Right lobe of liver (tissue), 6 donors: ENCODE measurements around the gene MARCHF6. TPM values are rescaled to one million over a fixed set of nuclear protein-coding genes. Genes with fewer than 3 reads are reported as not detected.
"Not testable (repeated sequence)": the region's sequence is repeated elsewhere in the genome, so short reads cannot be mapped to it uniquely, and the experiment has no call there.

Source experiments
- ATAC-seq, 4 donors: fragments of 200-7000 bp; cut with Tn5 transposase; one replicate each; pipeline ENCODE4 v1.9.1; 2020; ENCODE audit warnings: mild to moderate bottlenecking in 4 of 4, moderate library complexity in 4 of 4
- DNase-seq, 3 donors: peaks; one replicate each; pipeline ENCODE4 v3.0.0-alpha.2; 2020
- H3K27ac ChIP-seq, 3 donors: fragments of 200-600 bp; one replicate each; pipeline ENCODE4 v1.8.0; 2022
- H3K27me3 ChIP-seq, 2 donors: fragments of 200-600 bp; one replicate each; pipeline ENCODE4 v1.8.0; 2022
- H3K36me3 ChIP-seq, 4 donors: fragments of 200-600 bp; sonication (generic) in 1 of 4; one replicate each; pipeline versions ENCODE4 v1.5.1 to v1.8.0; 2017 to 2022; ENCODE audit warnings: control low read depth in 1 of 4
- H3K4me1 ChIP-seq, 4 donors: fragments of 200-600 bp; sonication (generic) in 1 of 4; one replicate each; pipeline versions ENCODE4 v1.5.1 to v1.8.0; 2017 to 2022; ENCODE audit warnings: control low read depth in 1 of 4
- H3K4me3 ChIP-seq, 3 donors: fragments of 200-600 bp; one replicate each; pipeline ENCODE4 v1.8.0; 2022
- H3K9me3 ChIP-seq, 4 donors: fragments of 200-600 bp; sonication (generic) in 1 of 4; one replicate each; pipeline versions ENCODE4 v1.5.1 to v1.8.0; 2017 to 2022; ENCODE audit warnings: control low read depth in 1 of 4
- CTCF ChIP-seq, 4 donors: fragments of 200-600 bp in 3 of 4; fragments of 450-650 bp in 1 of 4; IDR thresholded peaks; one replicate each; pipeline versions ENCODE4 v1.5.1 to v1.8.0; 2016 to 2022; ENCODE audit warnings: antibody characterized with exemption in 4 of 4, mild to moderate bottlenecking in 2 of 4
- POLR2A ChIP-seq: fragments of 450-650 bp; IDR thresholded peaks from one replicate; pipeline ENCODE4 v1.6.1; 2017; ENCODE audit warnings: antibody characterized with exemption, mild to moderate bottlenecking
- WGBS: methylation state at CpG from one replicate; pipeline ENCODE4 v1.1.6; 2018; ENCODE audit warnings: low coverage, low lambda C conversion rate; ENCODE audit not compliant: insufficient coverage; ENCODE audit errors: missing lambda C conversion rate; 5-methylcytosine and 5-hydroxymethylcytosine counted together
- intact Hi-C, 2 donors: fragments of 100-400 bp; cut with DNase I; formaldehyde crosslinking; loops; one replicate each; pipeline versions ENCODE4 v1.11.2 to v1.14.1; 2022
- total RNA-seq, 6 experiments: library from RNA; depleted of rRNA in 2 of 6; stranded (reverse); fragments of >200 nt in 2 of 6; fragmentation: NEBNext Ultra II Directional in 3 of 6; extraction: Animal tissue kit (Norgen Biotek cat#: 25700) in 3 of 6; gene quantifications; one replicate each; pipeline versions ENCODE4 v1.1.0 to v1.2.4, GENCODE V29; 2016 to 2023
- donor health status: DM: no; HTN: yes; CAD: no.
- donor health status: DM: no; HTN: no; CAD: no.
- donor health status: DM: no; HTN: no; CAD: no.
- donor health status: DM: no; HTN: yes; CAD: no.
- donor health status: DM: no; HTN: yes; CAD: no.

MARCHF6 gene
- total RNA-seq, 6 experiments from 2014 or later, result 44.9 to 106 (median 68.6) TPM

- Histone ChIP-seq H3K27ac (no peak overlapping the region), H3K4me1 (peaks cover 0 to 13% (median 0%) of the 10 kb centered on the region in 4 donors), H3K27me3 (no peaks in the 10 kb centered on the region), H3K9me3 (no peaks in the 10 kb centered on the region), H3K4me3 (no peak overlapping the region), H3K36me3 (no peaks in the 10 kb centered on the region)
- intact Hi-C loops, result no loop called here
- TF ChIP-seq POLR2A (no peak), CTCF (IDR thresholded peaks at IDR 0.05) (no peak)
- ATAC-seq (peak in 1 of 4 donors; percentile 14), DNase-seq (no peak)
- 80% methylated on average over 11 of the region's 11 CpGs for WGBS
Measured at GRCh38 chr5:10374046-10375022, 20.8 kb downstream of the MARCHF6 start.

GRCh38 chr5:10375146-10375545, 21.7 kb downstream of the MARCHF6 start:
- WGBS, result no CpG with 5 or more reads among the region's 29 CpGs

GRCh38 chr5:10376544-10376943, 23.0 kb downstream of the MARCHF6 start:
- intact Hi-C loops, result no loop called here
- no peak for TF ChIP-seq CTCF (IDR thresholded peaks at IDR 0.05)
- no peak for TF ChIP-seq POLR2A
- peaks cover 0 to 13% (median 0%) of the 10 kb centered on the region in 4 donors for H3K4me1 ChIP-seq
- H3K27ac ChIP-seq, result no peak overlapping the region
- ATAC-seq (peak in 1 of 4 donors; percentile 6), DNase-seq (no peak)
- H3K9me3 ChIP-seq, result no peaks in the 10 kb centered on the region
- WGBS, result 72% methylated on average over 10 of the region's 11 CpGs
- no peak overlapping the region for H3K4me3 ChIP-seq
- peaks cover 0 to 4% (median 0%) of the 10 kb centered on the region in 4 donors for H3K36me3 ChIP-seq
- H3K27me3 ChIP-seq, result no peaks in the 10 kb centered on the region

More at GRCh38 chr5:10375146-10375545, 21.7 kb downstream of the MARCHF6 start:
- H3K36me3 ChIP-seq, H3K9me3 ChIP-seq, H3K4me3 ChIP-seq, DNase-seq, H3K27me3 ChIP-seq, ATAC-seq, H3K27ac ChIP-seq, intact Hi-C loops: not testable (repeated sequence)
- peaks cover 0 to 13% (median 0%) of the 10 kb centered on the region in 4 donors for H3K4me1 ChIP-seq

GRCh38 chr5:10377081-10377480, 23.6 kb downstream of the MARCHF6 start:
- Histone ChIP-seq H3K27me3 (no peaks in the 10 kb centered on the region), H3K4me3 (no peak overlapping the region), H3K36me3 (peaks cover 0 to 4% (median 2%) of the 10 kb centered on the region in 4 donors), H3K9me3 (no peaks in the 10 kb centered on the region), H3K4me1 (peaks cover 0 to 13% (median 0%) of the 10 kb centered on the region in 4 donors), H3K27ac (no peak overlapping the region)
- TF ChIP-seq POLR2A, result no peak
- no peak for TF ChIP-seq CTCF (IDR thresholded peaks at IDR 0.05)
- intact Hi-C loops, result no loop called here
- no peak for DNase-seq
- 74% methylated on average over 2 of the region's 5 CpGs for WGBS
- ATAC-seq, result peak in 1 of 4 donors; percentile 31

- Histone ChIP-seq H3K4me3 (no peak overlapping the region), H3K4me1 (no peaks in the 10 kb centered on the region), H3K36me3 (peaks cover 0 to 13% (median 3%) of the 10 kb centered on the region in 4 donors), H3K9me3 (no peaks in the 10 kb centered on the region), H3K27ac (no peak overlapping the region), H3K27me3 (no peaks in the 10 kb centered on the region)
- no peak for DNase-seq
- WGBS, result 75% methylated on average over 4 of the region's 4 CpGs
- intact Hi-C loops, result no loop called here
- ATAC-seq, result no peak
- TF ChIP-seq CTCF (IDR thresholded peaks at IDR 0.05), result no peak
- TF ChIP-seq POLR2A, result no peak
Measured at GRCh38 chr5:10381803-10382202, 28.3 kb downstream of the MARCHF6 start.
